Measurements from ENCODE around the gene SLC31A1.

SLC31A1 gene

GRCh38 chr9:113221003-113221799 is at the start of gene SLC31A1, which contains the start of gene FKBP15:
Gene SLC31A1 (plus strand): TSS chr9:113221544. CDS start chr9:113256149, 34,605 bp downstream.
Gene FKBP15 (minus strand): TSS chr9:113221277. CDS start chr9:113221243, 34 bp downstream.
- DNase-seq: peak; percentile 95

- no peak for DNase-seq
Observed at GRCh38 chr9:113173341-113173740, 48.0 kb upstream of the SLC31A1 start.

GRCh38 chr9:113176803-113177202 is 44.5 kb upstream of the SLC31A1 start:
- DNase-seq: no peak

- DNase-seq: no peak
Observed at GRCh38 chr9:113177251-113177650, 44.1 kb upstream of the SLC31A1 start.

GRCh38 chr9:113178087-113178486 is 43.3 kb upstream of the SLC31A1 start:
- DNase-seq: no peak

- DNase-seq: no peak
Observed at GRCh38 chr9:113179839-113180238, 41.5 kb upstream of the SLC31A1 start.

- no peak for DNase-seq
Observed at GRCh38 chr9:113181165-113181564, 40.2 kb upstream of the SLC31A1 start.

GRCh38 chr9:113183956-113184488 is 37.3 kb upstream of the SLC31A1 start:
- DNase-seq: no peak

- no peak for DNase-seq
Observed at GRCh38 chr9:113184539-113184938, 36.8 kb upstream of the SLC31A1 start.

GRCh38 chr9:113185271-113185670 is 36.1 kb upstream of the SLC31A1 start:
- no peak for DNase-seq

GRCh38 chr9:113186137-113186755 is 35.1 kb upstream of the SLC31A1 start:
- DNase-seq: no peak

- no peak for DNase-seq
Observed at GRCh38 chr9:113187929-113188595, 33.3 kb upstream of the SLC31A1 start.

GRCh38 chr9:113192455-113192854 is 28.9 kb upstream of the SLC31A1 start:
- no peak for DNase-seq

- DNase-seq: no peak
Observed at GRCh38 chr9:113199683-113200329, 21.5 kb upstream of the SLC31A1 start.

GRCh38 chr9:113205432-113205831 is 15.9 kb upstream of the SLC31A1 start:
- no peak for DNase-seq

- DNase-seq: no peak
Observed at GRCh38 chr9:113205861-113206260, 15.5 kb upstream of the SLC31A1 start.

GRCh38 chr9:113210815-113211214 is 10.5 kb upstream of the SLC31A1 start:
- no peak for DNase-seq

GRCh38 chr9:113215132-113215531 is 6.2 kb upstream of the SLC31A1 start:
- DNase-seq: no peak

- DNase-seq: no peak
Observed at GRCh38 chr9:113216406-113216805, 4.9 kb upstream of the SLC31A1 start.

- DNase-seq: no peak
Observed at GRCh38 chr9:113219186-113219936, 2.0 kb upstream of the SLC31A1 start.

- DNase-seq: no peak
Observed at GRCh38 chr9:113219969-113220368, 1.4 kb upstream of the SLC31A1 start.

- no peak for DNase-seq
Observed at GRCh38 chr9:113220467-113221002, 809 bp upstream of the SLC31A1 start.
